Measurements from ENCODE around the gene CHD6. TPM values are rescaled to one million over a fixed set of nuclear protein-coding genes. Genes with fewer than 3 reads are reported as not detected.

Gene CHD6
- total and polyA plus RNA-seq, 4 donors, result 3.3 to 23.4 (median 18.2) TPM

DNA sequence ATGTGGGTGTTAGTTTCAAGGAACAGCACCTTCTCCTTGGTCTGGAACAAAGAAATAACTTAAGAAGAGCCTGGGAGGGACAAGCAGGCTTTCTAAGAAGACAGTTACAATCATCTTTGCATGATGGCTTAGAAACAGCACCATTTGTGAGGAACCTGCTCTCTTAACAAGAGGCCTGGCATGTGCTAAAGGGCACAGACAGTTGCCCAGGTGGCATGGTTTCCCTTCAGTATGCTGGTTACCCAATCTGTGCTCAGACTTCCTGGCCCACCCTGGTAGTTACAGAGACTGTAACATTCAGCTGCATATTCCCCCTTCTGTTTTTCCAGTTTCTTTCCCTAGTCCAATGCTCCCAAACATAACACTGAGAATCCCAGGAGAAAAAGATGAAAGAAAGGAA is 84.0 kb downstream of the CHD6 start:
- Histone ChIP-seq H3K9me3 (ENCODE audit: control insufficient read depth in 4 of 4, low read length in 3 of 4) (peaks cover 0 to 2% (median 0%) of the 10 kb centered on the region in 4 donors), H3K4me3 (ENCODE audit: low read depth in 1 of 3, low read length in 3 of 3) (no peak overlapping the region), H3K4me1 (ENCODE audit: control insufficient read depth in 4 of 4, insufficient read depth in 4 of 4, low read length in 3 of 4) (peaks cover 3 to 18% (median 6%) of the 10 kb centered on the region in 4 donors), H3K27me3 (ENCODE audit: control insufficient read depth in 4 of 4, insufficient read depth in 4 of 4, low read length in 3 of 4) (no peaks in the 10 kb centered on the region), H3K9ac (ENCODE audit: low read depth in 1 of 2, low read length in 2 of 2) (no peak overlapping the region), H3K27ac (ENCODE audit: low read depth in 1 of 2, low read length in 2 of 2) (no peak overlapping the region), H3K36me3 (ENCODE audit: control insufficient read depth in 4 of 4, insufficient read depth in 3 of 4, low read depth in 1 of 4, low read length in 3 of 4) (peaks cover 2 to 7% (median 4%) of the 10 kb centered on the region in 4 donors)
- DNase-seq (ENCODE audit: low spot score), result no peak
- TF ChIP-seq, protein P1, sequence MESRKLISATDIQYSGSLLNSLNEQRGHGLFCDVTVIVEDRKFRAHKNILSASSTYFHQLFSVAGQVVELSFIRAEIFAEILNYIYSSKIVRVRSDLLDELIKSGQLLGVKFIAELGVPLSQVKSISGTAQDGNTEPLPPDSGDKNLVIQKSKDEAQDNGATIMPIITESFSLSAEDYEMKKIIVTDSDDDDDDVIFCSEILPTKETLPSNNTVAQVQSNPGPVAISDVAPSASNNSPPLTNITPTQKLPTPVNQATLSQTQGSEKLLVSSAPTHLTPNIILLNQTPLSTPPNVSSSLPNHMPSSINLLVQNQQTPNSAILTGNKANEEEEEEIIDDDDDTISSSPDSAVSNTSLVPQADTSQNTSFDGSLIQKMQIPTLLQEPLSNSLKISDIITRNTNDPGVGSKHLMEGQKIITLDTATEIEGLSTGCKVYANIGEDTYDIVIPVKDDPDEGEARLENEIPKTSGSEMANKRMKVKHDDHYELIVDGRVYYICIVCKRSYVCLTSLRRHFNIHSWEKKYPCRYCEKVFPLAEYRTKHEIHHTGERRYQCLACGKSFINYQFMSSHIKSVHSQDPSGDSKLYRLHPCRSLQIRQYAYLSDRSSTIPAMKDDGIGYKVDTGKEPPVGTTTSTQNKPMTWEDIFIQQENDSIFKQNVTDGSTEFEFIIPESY (IDR thresholded peaks at IDR 0.05), result no peak
- TF ChIP-seq TAF1 (conservative IDR thresholded peaks at IDR 0.05) (no peak), ATF3 (IDR thresholded peaks at IDR 0.05) (no peak), HNF4G (IDR thresholded peaks at IDR 0.05) (no peak), GABPA (IDR thresholded peaks at IDR 0.05 in 1 of 2, conservative IDR thresholded peaks at IDR 0.05 in 1 of 2) (no peak), FOXA2 (IDR thresholded peaks at IDR 0.05) (no peak), FOXA1 (IDR thresholded peaks at IDR 0.05) (no peak), YY1 (IDR thresholded peaks at IDR 0.05) (no peak), RXRA (IDR thresholded peaks at IDR 0.05) (no peak), MAX (IDR thresholded peaks at IDR 0.05) (no peak), SP1 (IDR thresholded peaks at IDR 0.05) (no peak), NR2F2 (IDR thresholded peaks at IDR 0.05) (no peak)
- TF ChIP-seq, protein P2, sequence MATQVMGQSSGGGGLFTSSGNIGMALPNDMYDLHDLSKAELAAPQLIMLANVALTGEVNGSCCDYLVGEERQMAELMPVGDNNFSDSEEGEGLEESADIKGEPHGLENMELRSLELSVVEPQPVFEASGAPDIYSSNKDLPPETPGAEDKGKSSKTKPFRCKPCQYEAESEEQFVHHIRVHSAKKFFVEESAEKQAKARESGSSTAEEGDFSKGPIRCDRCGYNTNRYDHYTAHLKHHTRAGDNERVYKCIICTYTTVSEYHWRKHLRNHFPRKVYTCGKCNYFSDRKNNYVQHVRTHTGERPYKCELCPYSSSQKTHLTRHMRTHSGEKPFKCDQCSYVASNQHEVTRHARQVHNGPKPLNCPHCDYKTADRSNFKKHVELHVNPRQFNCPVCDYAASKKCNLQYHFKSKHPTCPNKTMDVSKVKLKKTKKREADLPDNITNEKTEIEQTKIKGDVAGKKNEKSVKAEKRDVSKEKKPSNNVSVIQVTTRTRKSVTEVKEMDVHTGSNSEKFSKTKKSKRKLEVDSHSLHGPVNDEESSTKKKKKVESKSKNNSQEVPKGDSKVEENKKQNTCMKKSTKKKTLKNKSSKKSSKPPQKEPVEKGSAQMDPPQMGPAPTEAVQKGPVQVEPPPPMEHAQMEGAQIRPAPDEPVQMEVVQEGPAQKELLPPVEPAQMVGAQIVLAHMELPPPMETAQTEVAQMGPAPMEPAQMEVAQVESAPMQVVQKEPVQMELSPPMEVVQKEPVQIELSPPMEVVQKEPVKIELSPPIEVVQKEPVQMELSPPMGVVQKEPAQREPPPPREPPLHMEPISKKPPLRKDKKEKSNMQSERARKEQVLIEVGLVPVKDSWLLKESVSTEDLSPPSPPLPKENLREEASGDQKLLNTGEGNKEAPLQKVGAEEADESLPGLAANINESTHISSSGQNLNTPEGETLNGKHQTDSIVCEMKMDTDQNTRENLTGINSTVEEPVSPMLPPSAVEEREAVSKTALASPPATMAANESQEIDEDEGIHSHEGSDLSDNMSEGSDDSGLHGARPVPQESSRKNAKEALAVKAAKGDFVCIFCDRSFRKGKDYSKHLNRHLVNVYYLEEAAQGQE (IDR thresholded peaks at IDR 0.05), result no peak

DNA sequence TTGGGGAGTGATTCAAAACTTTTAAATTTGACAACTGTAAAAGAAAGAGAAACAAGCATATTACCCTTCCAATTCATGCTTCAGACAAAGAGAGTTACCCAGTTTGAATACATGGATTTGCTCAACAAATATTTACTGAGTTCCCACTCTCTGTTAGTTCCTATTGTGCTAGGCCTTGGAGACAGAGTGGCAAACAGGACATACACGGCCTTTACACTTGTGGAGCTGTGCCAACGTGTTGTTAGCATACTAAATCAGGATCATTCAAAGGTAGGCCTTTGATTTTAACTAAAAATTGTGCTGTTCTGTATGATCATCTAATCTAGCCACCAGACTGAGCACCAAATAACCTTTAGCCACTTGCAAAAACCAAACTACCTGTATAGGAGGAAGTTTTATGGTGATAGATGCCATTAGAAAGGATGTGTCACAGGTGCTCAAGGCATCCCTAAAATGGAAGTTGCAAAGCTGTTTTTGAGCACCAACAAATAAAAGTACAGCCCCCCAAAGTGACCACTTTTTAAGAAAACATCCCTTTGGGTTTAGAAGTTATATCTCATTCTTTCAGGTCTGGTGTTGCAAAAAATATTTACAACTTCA is 84.5 kb downstream of the CHD6 start:
- no peak for DNase-seq (ENCODE audit: low spot score)
- no peak overlapping the region for H3K27ac ChIP-seq (ENCODE audit: low read depth in 1 of 2, low read length in 2 of 2)
- peaks cover 3 to 15% (median 6%) of the 10 kb centered on the region in 4 donors for H3K4me1 ChIP-seq (ENCODE audit: control insufficient read depth in 4 of 4, insufficient read depth in 4 of 4, low read length in 3 of 4)
- H3K9ac ChIP-seq (ENCODE audit: low read depth in 1 of 2, low read length in 2 of 2), result no peak overlapping the region
- peaks cover 0 to 2% (median 0%) of the 10 kb centered on the region in 4 donors for H3K9me3 ChIP-seq (ENCODE audit: control insufficient read depth in 4 of 4, low read length in 3 of 4)
- no peaks in the 10 kb centered on the region for H3K27me3 ChIP-seq (ENCODE audit: control insufficient read depth in 4 of 4, insufficient read depth in 4 of 4, low read length in 3 of 4)
- peaks cover 2 to 4% (median 3%) of the 10 kb centered on the region in 4 donors for H3K36me3 ChIP-seq (ENCODE audit: control insufficient read depth in 4 of 4, insufficient read depth in 3 of 4, low read depth in 1 of 4, low read length in 3 of 4)
- WGBS, result 38% methylated on average over 2 of the region's 2 CpGs
- H3K4me3 ChIP-seq (ENCODE audit: low read depth in 1 of 3, low read length in 3 of 3), result no peak overlapping the region
- TF ChIP-seq FOXA1 (IDR thresholded peaks at IDR 0.05) (no peak), EGR1 (IDR thresholded peaks at IDR 0.05; ENCODE audit: low read depth in 2 of 2) (no peak), NR2F2 (IDR thresholded peaks at IDR 0.05) (no peak), JUND (IDR thresholded peaks at IDR 0.05) (peak; percentile 21 to 24), HNF4A (conservative IDR thresholded peaks at IDR 0.05) (peak; percentile 53 to 56), FOXA2 (IDR thresholded peaks at IDR 0.05) (peak; percentile 25), MAX (IDR thresholded peaks at IDR 0.05) (no peak), YY1 (IDR thresholded peaks at IDR 0.05) (no peak), GABPA (IDR thresholded peaks at IDR 0.05 in 1 of 2, conservative IDR thresholded peaks at IDR 0.05 in 1 of 2) (no peak), ATF3 (IDR thresholded peaks at IDR 0.05) (no peak), RXRA (IDR thresholded peaks at IDR 0.05) (peak in 1 of 2 donors; percentile 36), HNF4G (IDR thresholded peaks at IDR 0.05) (no peak)
- TF ChIP-seq, protein P1 (IDR thresholded peaks at IDR 0.05), result no peak
- TF ChIP-seq, protein P2 (IDR thresholded peaks at IDR 0.05), result no peak

Data from liver (tissue), 9 donors.